Hepatocyte (in vitro differentiated cells): ENCODE results near the gene CDC34. TPM values are rescaled to one million over a fixed set of nuclear protein-coding genes. Genes with fewer than 3 reads are reported as not detected.

Source experiments
- DNase-seq: peaks from one replicate; pipeline ENCODE4 v3.0.0-alpha.2; 2016; ENCODE audit warnings: low spot score
- H2AFZ ChIP-seq: fragments of 200-600 bp; sonication (generic); 2 replicates; pipeline ENCODE4 v1.6.0; 2016; ENCODE audit warnings: antibody characterized with exemption, mild to moderate bottlenecking
- H3K27ac ChIP-seq: fragments of 200-600 bp; sonication (generic); 2 replicates; pipeline ENCODE4 v1.5.1; 2016; ENCODE audit warnings: mild to moderate bottlenecking
- H3K27me3 ChIP-seq: fragments of 200-600 bp; sonication (generic); 2 replicates; pipeline ENCODE4 v1.6.1; 2016
- H3K36me3 ChIP-seq: fragments of 200-600 bp; sonication (generic); replicated peaks from 2 replicates; pipeline ENCODE4 v1.5.1; 2016; ENCODE audit warnings: low read depth; ENCODE audit not compliant: insufficient read depth
- H3K4me1 ChIP-seq: fragments of 200-600 bp; sonication (generic); 2 replicates; pipeline ENCODE4 v1.5.1; 2016; ENCODE audit warnings: mild to moderate bottlenecking, moderate library complexity; ENCODE audit not compliant: insufficient read depth
- H3K4me2 ChIP-seq: fragments of 200-600 bp; sonication (generic); 2 replicates; pipeline ENCODE4 v1.6.0; 2016
- H3K4me3 ChIP-seq: fragments of 200-600 bp; sonication (generic); 2 replicates; pipeline ENCODE4 v1.5.1; 2016; ENCODE audit warnings: mild to moderate bottlenecking
- H3K79me2 ChIP-seq: fragments of 200-600 bp; sonication (generic); 2 replicates; pipeline ENCODE4 v1.6.0; 2017; ENCODE audit warnings: mild to moderate bottlenecking
- H3K9me2 ChIP-seq: fragments of 200-600 bp; sonication (generic); replicated peaks from 2 replicates; pipeline ENCODE4 v1.6.0; 2017; ENCODE audit warnings: mild to moderate bottlenecking; ENCODE audit not compliant: insufficient read depth
- H3K9me3 ChIP-seq: fragments of 200-600 bp; sonication (generic); 2 replicates; pipeline ENCODE4 v1.5.1; 2016; ENCODE audit warnings: low read depth, mild to moderate bottlenecking
- H4K20me1 ChIP-seq: fragments of 200-600 bp; sonication (generic); 2 replicates; pipeline ENCODE4 v1.6.0; 2016; ENCODE audit warnings: mild to moderate bottlenecking; ENCODE audit not compliant: insufficient read depth, poor library complexity, severe bottlenecking
- EZH2 ChIP-seq: fragments of 200-600 bp; sonication (generic); IDR thresholded peaks from 2 replicates; pipeline ENCODE4 v1.6.1; 2016; ENCODE audit warnings: antibody characterized with exemption, mild to moderate bottlenecking, borderline replicate concordance
- EZH2phosphoT487 ChIP-seq: fragments of 200-600 bp; sonication (generic); IDR thresholded peaks from one replicate; pipeline ENCODE4 v1.6.1; 2018; ENCODE audit warnings: antibody characterized with exemption, mild to moderate bottlenecking, low read depth, moderate library complexity; ENCODE audit not compliant: unreplicated experiment, severe bottlenecking
- WGBS: methylation state at CpG from one replicate; pipeline ENCODE4 v1.1.6; 2016; ENCODE audit warnings: low lambda C conversion rate; ENCODE audit errors: missing lambda C conversion rate; 5-methylcytosine and 5-hydroxymethylcytosine counted together
- polyA plus RNA-seq: library from polyadenylated mRNA; unstranded; fragments of >200 nt; fragmentation: Nextera tagmentation; extraction: Ambion mirVana; gene quantifications from 2 replicates; pipeline ENCODE4 v1.2.1, GENCODE V29; 2016
- total RNA-seq: library from RNA; depleted of rRNA; stranded (reverse); fragments of >200 nt; gene quantifications from 2 replicates; pipeline ENCODE4 v1.2.3, GENCODE V29; 2014
- TF ChIP-seq, protein P1 (sequence below): fragments of 200-600 bp; sonication (generic); IDR thresholded peaks from 2 replicates; pipeline ENCODE4 v1.5.1; 2016; ENCODE audit warnings: antibody characterized with exemption, mild to moderate bottlenecking; ENCODE audit not compliant: poor library complexity

CDC34 gene
- total and polyA plus RNA-seq, 2 experiments from 2014 or later: 105 to 196 TPM

DNA sequence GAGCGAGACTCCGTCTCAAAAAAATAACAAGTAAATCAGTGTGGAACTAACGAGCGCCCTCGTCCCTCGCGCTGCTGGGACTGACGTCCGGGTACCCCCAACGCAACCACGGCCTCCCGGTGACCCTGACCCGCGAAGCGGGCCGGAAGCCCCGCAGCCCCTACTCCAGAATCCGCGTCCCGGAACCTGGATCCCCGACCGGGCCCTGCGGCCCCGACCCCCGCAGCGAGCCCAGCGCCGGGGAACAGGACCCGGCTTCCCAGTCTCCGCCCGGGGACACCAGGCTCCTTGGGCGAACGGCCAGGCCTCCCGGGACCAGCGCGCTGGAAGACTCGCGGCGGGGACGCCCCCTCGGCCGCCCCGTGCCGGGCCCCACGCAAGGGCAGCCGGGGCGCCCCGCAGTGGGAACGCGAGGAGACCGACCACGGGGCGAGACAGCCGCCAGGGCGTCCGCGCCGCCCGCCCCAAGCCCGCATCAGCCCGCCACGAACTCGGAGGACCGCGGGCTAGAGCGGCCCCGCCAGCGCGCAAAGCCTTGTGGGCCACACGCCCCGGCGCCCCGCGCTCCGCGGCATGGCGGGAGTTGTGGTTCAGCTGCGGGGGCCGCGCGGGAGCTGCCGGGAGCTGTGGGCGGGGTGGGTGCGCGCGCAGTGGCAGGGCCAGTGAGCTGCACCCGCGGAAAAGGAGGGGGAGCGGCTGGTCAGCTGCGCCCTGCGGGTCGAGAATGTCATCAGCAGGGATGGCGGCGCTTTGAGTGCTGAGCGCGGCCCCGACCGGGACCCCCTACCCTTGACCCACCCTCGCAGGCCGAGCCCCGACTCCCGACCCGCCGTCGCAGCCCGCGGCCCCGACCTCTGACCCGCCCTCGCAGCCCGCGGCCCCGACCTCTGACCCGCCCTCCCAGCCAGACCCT lies 42.8 kb upstream of the CDC34 start:
- DNase-seq: peak; percentile 99
- no peaks in the 10 kb centered on the region for H3K9me2 ChIP-seq
- no peaks in the 10 kb centered on the region for H4K20me1 ChIP-seq
- peak overlapping the region; percentile 97 for H3K4me3 ChIP-seq
- H2AFZ ChIP-seq: peak overlapping the region; percentile 98
- H3K36me3 ChIP-seq: no peaks in the 10 kb centered on the region
- peak overlapping the region; percentile 100 for H3K27ac ChIP-seq
- no peaks in the 10 kb centered on the region for H3K9me3 ChIP-seq
- H3K79me2 ChIP-seq: no peaks in the 10 kb centered on the region
- WGBS: 2% methylated on average over 62 of the region's 114 CpGs
- peak overlapping the region; percentile 97 for H3K4me2 ChIP-seq
- peaks cover 12% of the 10 kb centered on the region for H3K4me1 ChIP-seq
- TF ChIP-seq EZH2phosphoT487 (no peak), EZH2 (no peak)
- TF ChIP-seq, protein P1, sequence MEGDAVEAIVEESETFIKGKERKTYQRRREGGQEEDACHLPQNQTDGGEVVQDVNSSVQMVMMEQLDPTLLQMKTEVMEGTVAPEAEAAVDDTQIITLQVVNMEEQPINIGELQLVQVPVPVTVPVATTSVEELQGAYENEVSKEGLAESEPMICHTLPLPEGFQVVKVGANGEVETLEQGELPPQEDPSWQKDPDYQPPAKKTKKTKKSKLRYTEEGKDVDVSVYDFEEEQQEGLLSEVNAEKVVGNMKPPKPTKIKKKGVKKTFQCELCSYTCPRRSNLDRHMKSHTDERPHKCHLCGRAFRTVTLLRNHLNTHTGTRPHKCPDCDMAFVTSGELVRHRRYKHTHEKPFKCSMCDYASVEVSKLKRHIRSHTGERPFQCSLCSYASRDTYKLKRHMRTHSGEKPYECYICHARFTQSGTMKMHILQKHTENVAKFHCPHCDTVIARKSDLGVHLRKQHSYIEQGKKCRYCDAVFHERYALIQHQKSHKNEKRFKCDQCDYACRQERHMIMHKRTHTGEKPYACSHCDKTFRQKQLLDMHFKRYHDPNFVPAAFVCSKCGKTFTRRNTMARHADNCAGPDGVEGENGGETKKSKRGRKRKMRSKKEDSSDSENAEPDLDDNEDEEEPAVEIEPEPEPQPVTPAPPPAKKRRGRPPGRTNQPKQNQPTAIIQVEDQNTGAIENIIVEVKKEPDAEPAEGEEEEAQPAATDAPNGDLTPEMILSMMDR: no peak
- H3K27me3 ChIP-seq: no peaks in the 10 kb centered on the region

DNA sequence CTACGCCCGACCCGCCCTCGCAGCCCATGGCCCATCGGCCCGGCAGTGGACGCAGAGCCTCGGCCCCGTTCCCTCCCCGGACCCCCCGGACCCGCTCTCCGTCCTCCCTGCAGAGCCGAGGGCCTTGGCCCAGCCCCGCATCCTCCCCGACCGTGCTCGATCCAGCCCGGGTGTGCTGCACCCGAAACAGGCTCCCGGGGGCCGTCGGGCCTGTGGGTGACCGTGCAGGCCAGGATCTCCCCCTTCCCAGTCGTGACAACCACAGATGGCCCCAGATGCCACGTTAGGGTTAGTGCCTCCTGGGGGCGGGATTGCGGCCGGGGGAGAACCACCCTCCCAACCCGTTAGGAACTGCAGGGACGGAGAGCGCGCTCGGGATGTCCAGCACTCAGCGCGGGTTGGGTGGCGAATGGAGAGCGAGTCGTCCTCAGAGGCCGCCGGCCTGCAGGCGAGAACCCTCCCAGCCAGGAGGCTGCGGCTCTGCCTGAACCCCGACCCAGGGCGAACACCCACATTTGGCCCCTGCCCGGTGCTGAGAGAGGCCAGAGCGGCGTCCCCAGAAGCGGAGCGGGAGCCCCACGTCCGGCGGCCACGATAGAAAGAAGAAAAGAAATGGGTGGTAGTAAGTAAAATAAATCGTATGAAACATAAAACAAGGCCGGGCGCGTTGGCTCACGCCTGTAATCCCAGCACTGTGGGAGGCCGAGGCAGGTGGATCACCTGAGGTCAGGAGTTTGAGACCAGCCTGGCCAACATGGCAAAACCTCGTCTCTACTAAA lies 42.0 kb upstream of the CDC34 start:
- DNase-seq: peak; percentile 59
- H3K27ac ChIP-seq: peak overlapping the region; percentile 80

DNA sequence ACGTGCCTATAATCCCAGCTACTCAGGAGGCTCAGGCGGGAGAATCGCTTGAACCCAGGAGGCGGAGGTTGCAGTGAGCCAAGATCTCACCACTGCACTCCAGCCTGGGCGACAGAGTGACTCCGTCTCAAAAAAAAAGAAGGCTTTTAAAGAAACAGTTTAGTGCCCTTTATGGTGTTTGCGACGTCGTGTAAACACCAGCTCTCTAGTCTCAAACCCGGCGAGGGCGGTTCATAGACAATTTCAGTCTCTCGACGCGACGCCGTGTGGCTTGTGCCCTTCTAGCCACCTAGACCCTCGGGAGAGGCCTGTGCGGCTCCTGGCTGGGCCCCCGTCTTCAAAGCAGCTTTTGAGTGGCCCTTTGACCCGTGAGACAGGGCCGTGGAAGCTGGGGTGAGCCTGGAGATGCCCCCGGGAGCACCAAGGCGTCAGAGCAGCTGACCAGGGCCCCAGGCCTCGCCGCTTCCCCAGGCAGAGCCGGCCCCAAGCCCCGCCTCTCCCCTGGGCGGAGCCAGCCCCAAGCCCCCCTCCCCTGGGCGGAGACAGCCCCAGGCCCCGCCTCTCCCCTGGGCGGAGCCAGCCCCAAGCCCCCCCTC lies 40.3 kb upstream of the CDC34 start:
- no peaks in the 10 kb centered on the region for H3K36me3 ChIP-seq
- TF ChIP-seq EZH2: no peak
- TF ChIP-seq, protein P1: no peak
- no peak for TF ChIP-seq EZH2phosphoT487
- H4K20me1 ChIP-seq: no peaks in the 10 kb centered on the region
- WGBS: 87% methylated on average over 23 of the region's 32 CpGs
- peaks cover 4% of the 10 kb centered on the region for H3K27me3 ChIP-seq
- no peak overlapping the region for H3K27ac ChIP-seq
- DNase-seq: peak; percentile 26
- H3K9me2 ChIP-seq: no peaks in the 10 kb centered on the region
- H3K4me3 ChIP-seq: no peak overlapping the region
- no peaks in the 10 kb centered on the region for H3K9me3 ChIP-seq
- no peak overlapping the region for H2AFZ ChIP-seq
- peaks cover 12% of the 10 kb centered on the region for H3K4me1 ChIP-seq
- no peaks in the 10 kb centered on the region for H3K79me2 ChIP-seq
- no peak overlapping the region for H3K4me2 ChIP-seq

More for the DNA sequence above, 42.0 kb upstream of the CDC34 start:
- Histone ChIP-seq H3K4me2 (peak overlapping the region; percentile 97), H3K9me3 (no peaks in the 10 kb centered on the region), H3K79me2 (no peaks in the 10 kb centered on the region), H3K36me3 (no peaks in the 10 kb centered on the region), H3K9me2 (no peaks in the 10 kb centered on the region), H3K4me3 (peak overlapping the region; percentile 85), H2AFZ (peak overlapping the region; percentile 92), H4K20me1 (no peaks in the 10 kb centered on the region), H3K4me1 (peaks cover 12% of the 10 kb centered on the region), H3K27me3 (no peaks in the 10 kb centered on the region)
- TF ChIP-seq, protein P1: no peak
- TF ChIP-seq EZH2phosphoT487 (no peak), EZH2 (no peak)
- 28% methylated on average over 44 of the region's 61 CpGs for WGBS
